ENCODE data around the gene WDR74. TPM values are rescaled to one million over a fixed set of nuclear protein-coding genes. Genes with fewer than 3 reads are reported as not detected.

Gene WDR74
- total and polyA plus RNA-seq, 9 of the 15 experiments (the other 6 are each of a cell fraction or from before 2014, with no cell fraction given): 32.7 to 210 (median 114) TPM

- TF ChIP-seq, protein P1, sequence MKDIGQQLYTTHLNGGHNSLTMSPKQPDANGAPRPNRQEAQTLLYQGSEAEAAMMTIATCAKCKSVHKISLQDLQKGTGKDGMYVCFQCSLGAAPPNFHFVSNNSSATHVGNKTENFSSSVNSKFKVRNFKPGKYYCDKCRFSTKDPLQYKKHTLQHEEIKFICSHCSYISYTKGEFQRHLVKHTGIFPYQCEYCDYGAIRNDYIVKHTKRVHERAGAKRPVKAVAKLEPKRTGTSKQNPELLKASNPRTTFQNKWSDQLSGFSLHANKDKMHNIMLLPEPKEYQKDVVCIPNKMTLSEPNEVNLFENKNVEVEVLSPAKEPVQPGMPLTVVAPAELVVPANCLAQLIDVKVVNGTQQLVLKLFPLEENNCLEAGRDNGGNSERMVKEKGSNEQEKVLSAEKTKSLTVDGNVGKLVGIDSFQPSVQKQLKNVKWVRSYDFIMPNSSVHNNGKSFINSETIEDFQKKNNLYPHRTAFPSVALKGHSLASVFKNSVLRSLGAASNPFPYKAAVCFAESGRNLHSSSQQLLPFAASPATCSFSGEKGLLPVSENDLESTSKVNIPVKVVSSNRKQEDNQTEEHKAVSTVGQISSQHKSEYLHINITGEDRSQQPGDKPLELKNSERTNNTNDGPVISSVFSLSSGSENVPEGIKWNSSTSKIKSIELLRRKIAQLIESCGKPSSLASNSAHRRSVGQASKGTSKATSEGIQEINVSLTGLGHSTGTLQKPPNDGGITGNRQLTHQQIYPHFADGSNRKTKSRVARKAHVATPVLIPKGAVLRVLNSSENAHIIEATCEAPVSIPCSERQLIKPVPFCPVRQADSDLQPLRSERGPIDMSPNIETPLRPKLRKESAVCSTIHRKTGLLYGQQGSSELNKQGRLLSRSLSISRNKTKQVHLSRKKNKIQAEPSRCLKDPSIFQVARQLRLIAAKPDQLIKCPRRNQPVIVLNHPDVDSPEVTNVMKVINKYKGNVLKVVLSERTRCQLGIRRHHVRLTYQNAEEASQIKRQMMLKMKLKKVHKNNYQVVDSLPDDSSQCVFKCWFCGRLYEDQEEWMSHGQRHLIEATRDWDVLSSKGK (CRISPR knock-in tag; IDR thresholded peaks at IDR 0.05): no peak
- TF ChIP-seq ZNF174 (CRISPR knock-in tag; IDR thresholded peaks at IDR 0.05) (no peak), ARID4B (CRISPR knock-in tag; IDR thresholded peaks at IDR 0.05) (peak; percentile 94; the same call in 1 of the 2 replicates), BCL6 (CRISPR knock-in tag; IDR thresholded peaks at IDR 0.05) (no peak), KHSRP (IDR thresholded peaks at IDR 0.05) (peak; percentile 57; the same call in 1 of the 2 replicates), ATF2 (CRISPR knock-in tag; IDR thresholded peaks at IDR 0.05) (no peak), ZNF584 (CRISPR knock-in tag; IDR thresholded peaks at IDR 0.05; ENCODE audit: low read depth) (no peak)
- TF ChIP-seq, protein P2, sequence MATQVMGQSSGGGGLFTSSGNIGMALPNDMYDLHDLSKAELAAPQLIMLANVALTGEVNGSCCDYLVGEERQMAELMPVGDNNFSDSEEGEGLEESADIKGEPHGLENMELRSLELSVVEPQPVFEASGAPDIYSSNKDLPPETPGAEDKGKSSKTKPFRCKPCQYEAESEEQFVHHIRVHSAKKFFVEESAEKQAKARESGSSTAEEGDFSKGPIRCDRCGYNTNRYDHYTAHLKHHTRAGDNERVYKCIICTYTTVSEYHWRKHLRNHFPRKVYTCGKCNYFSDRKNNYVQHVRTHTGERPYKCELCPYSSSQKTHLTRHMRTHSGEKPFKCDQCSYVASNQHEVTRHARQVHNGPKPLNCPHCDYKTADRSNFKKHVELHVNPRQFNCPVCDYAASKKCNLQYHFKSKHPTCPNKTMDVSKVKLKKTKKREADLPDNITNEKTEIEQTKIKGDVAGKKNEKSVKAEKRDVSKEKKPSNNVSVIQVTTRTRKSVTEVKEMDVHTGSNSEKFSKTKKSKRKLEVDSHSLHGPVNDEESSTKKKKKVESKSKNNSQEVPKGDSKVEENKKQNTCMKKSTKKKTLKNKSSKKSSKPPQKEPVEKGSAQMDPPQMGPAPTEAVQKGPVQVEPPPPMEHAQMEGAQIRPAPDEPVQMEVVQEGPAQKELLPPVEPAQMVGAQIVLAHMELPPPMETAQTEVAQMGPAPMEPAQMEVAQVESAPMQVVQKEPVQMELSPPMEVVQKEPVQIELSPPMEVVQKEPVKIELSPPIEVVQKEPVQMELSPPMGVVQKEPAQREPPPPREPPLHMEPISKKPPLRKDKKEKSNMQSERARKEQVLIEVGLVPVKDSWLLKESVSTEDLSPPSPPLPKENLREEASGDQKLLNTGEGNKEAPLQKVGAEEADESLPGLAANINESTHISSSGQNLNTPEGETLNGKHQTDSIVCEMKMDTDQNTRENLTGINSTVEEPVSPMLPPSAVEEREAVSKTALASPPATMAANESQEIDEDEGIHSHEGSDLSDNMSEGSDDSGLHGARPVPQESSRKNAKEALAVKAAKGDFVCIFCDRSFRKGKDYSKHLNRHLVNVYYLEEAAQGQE (IDR thresholded peaks at IDR 0.05; ENCODE audit: borderline replicate concordance): no peak; the same call in 1 of the 2 replicates
- TF ChIP-seq, protein P2 (CRISPR knock-in tag; IDR thresholded peaks at IDR 0.05; ENCODE audit: low read depth): peak; percentile 86
Observed at GRCh38 chr11:62805076-62805892, 34.1 kb downstream of the WDR74 start, which contains the start of gene NXF1 (continued).

Measured in K562 (cell line).